Brain microvascular endothelial cell (primary cell): Measurements from ENCODE around the gene CCDC157.

Experiments used
- DNase-seq: peaks from one replicate; pipeline ENCODE4 v3.0.0-alpha.2; 2020
- H3K27ac ChIP-seq: fragments of 250-450 bp; sonication (Bioruptor Pico); 2 replicates; pipeline ENCODE4 v1.5.1; 2020; ENCODE audit warnings: mild to moderate bottlenecking, moderate library complexity
- H3K27me3 ChIP-seq: fragments of 250-450 bp; sonication (Bioruptor Pico); replicated peaks from 2 replicates; pipeline ENCODE4 v1.5.1; 2020; ENCODE audit warnings: mild to moderate bottlenecking
- H3K36me3 ChIP-seq: fragments of 250-450 bp; sonication (Bioruptor Pico); replicated peaks from 2 replicates; pipeline ENCODE4 v1.5.1; 2020; ENCODE audit warnings: mild to moderate bottlenecking
- H3K4me3 ChIP-seq: 2 replicates; pipeline ENCODE4 v1.5.1; 2011; ENCODE audit warnings: low read depth, mild to moderate bottlenecking, control low read depth, low read length, moderate library complexity
- CTCF ChIP-seq: IDR thresholded peaks from 2 replicates; pipeline ENCODE4 v1.5.1; 2011; ENCODE audit warnings: low read depth, mild to moderate bottlenecking, moderate library complexity, low read length, control low read depth, inconsistent platforms; ENCODE audit errors: missing control alignments
- in situ Hi-C: cut with HindIII; loops from 2 replicates; pipeline ENCODE4 v1.10.0; 2017; ENCODE audit warnings: low sequenced_read_pairs, low pct_ligation_motif_present

The CCDC157 gene

GRCh38 chr22:30390974-30391691 is 34.3 kb downstream of the CCDC157 start:
- in situ Hi-C loops, result no loop called here
- Histone ChIP-seq H3K36me3 (no peaks in the 10 kb centered on the region), H3K27me3 (no peaks in the 10 kb centered on the region), H3K27ac (no peak overlapping the region), H3K4me3 (no peak overlapping the region)
- peak; percentile 87 for TF ChIP-seq CTCF
- DNase-seq, result peak; percentile 45

- no peak for DNase-seq
- no peak for TF ChIP-seq CTCF
- Histone ChIP-seq H3K4me3 (no peak overlapping the region), H3K27ac (no peak overlapping the region), H3K36me3 (no peaks in the 10 kb centered on the region), H3K27me3 (no peaks in the 10 kb centered on the region)
- in situ Hi-C loops, result no loop called here
These were observed 36.0 kb downstream of the CCDC157 start for GRCh38 chr22:30392661-30393321.

- Histone ChIP-seq H3K27me3 (no peaks in the 10 kb centered on the region), H3K4me3 (no peak overlapping the region), H3K27ac (no peak overlapping the region), H3K36me3 (no peaks in the 10 kb centered on the region)
- no peak for DNase-seq
- no peak for TF ChIP-seq CTCF
- in situ Hi-C loops, result no loop called here
These were observed 36.5 kb downstream of the CCDC157 start for GRCh38 chr22:30393322-30393680.

- H3K27me3 ChIP-seq, result no peaks in the 10 kb centered on the region
- H3K36me3 ChIP-seq, result no peaks in the 10 kb centered on the region
- no peak for DNase-seq
- H3K27ac ChIP-seq, result no peak overlapping the region
- in situ Hi-C loops, result no loop called here
- TF ChIP-seq CTCF, result no peak
- no peak overlapping the region for H3K4me3 ChIP-seq
These were observed 37.1 kb downstream of the CCDC157 start for GRCh38 chr22:30393885-30394284.

- peak within 1 kb of the TSS; percentile 50 for H3K27ac ChIP-seq
- no peaks in the 10 kb centered on the region for H3K27me3 ChIP-seq
- in situ Hi-C loops, result no loop called here
- H3K4me3 ChIP-seq, result peak within 1 kb of the TSS; percentile 83
- TF ChIP-seq CTCF, result no peak
- DNase-seq, result no peak
- H3K36me3 ChIP-seq, result peaks cover 16% of the 10 kb centered on the region
These were observed 40.3 kb downstream of the CCDC157 start, which contains the start of gene SEC14L2 for GRCh38 chr22:30396871-30397655. Gene SEC14L2 (plus strand): TSS chr22:30397018. CDS start chr22:30397117, 99 bp downstream.
